Upper lobe of left lung (tissue), 6 donors: ENCODE results near the gene GGT7. TPM values are rescaled to one million over a fixed set of nuclear protein-coding genes. Genes with fewer than 3 reads are reported as not detected.

Source experiments
- ATAC-seq, 2 donors: fragments of 200-7000 bp; cut with Tn5 transposase; one replicate each; pipeline ENCODE4 v1.9.1; 2022; ENCODE audit warnings: mild to moderate bottlenecking in 2 of 2, moderate library complexity in 2 of 2; ENCODE audit not compliant: low FRiP score in 2 of 2
- DNase-seq, 2 donors: peaks; one replicate each; pipeline ENCODE4 v3.0.0-alpha.2; 2019 to 2020
- H3K27ac ChIP-seq, 4 donors: fragments of 200-600 bp; sonication (generic); one replicate each; pipeline ENCODE4 v1.5.1; 2016 to 2019
- H3K27me3 ChIP-seq, 4 donors: fragments of 200-600 bp; sonication (generic); one replicate each; pipeline ENCODE4 v1.5.1; 2017 to 2019
- H3K36me3 ChIP-seq, 4 donors: fragments of 200-600 bp; sonication (generic); one replicate each; pipeline ENCODE4 v1.5.1; 2016 to 2019
- H3K4me1 ChIP-seq, 4 donors: fragments of 200-600 bp; sonication (generic); one replicate each; pipeline ENCODE4 v1.5.1; 2018 to 2019
- H3K4me3 ChIP-seq, 4 donors: fragments of 200-600 bp; sonication (generic); one replicate each; pipeline ENCODE4 v1.5.1; 2017 to 2019; ENCODE audit warnings: mild to moderate bottlenecking in 2 of 4, moderate library complexity in 1 of 4
- H3K9me3 ChIP-seq, 4 donors: fragments of 200-600 bp; sonication (generic); one replicate each; pipeline ENCODE4 v1.5.1; 2018 to 2019
- EP300 ChIP-seq, 4 donors: sonication (generic); formaldehyde crosslinking; IDR thresholded peaks; one replicate each; pipeline ENCODE4 v1.5.1; 2017; ENCODE audit warnings: antibody characterized with exemption in 4 of 4, control low read depth in 2 of 4
- POLR2A ChIP-seq, 4 donors: fragments of 450-650 bp; IDR thresholded peaks; one replicate each; pipeline ENCODE4 v1.5.1; 2016 to 2017; ENCODE audit warnings: antibody characterized with exemption in 4 of 4, mild to moderate bottlenecking in 2 of 4
- POLR2AphosphoS5 ChIP-seq, 2 donors: sonication (generic); formaldehyde crosslinking; IDR thresholded peaks; one replicate each; pipeline ENCODE4 v1.5.1; 2017; ENCODE audit warnings: antibody characterized with exemption in 2 of 2
- WGBS, 2 donors: methylation state at CpG; one replicate each; pipeline ENCODE4 v1.1.5; 2017 to 2018; 5-methylcytosine and 5-hydroxymethylcytosine counted together
- total RNA-seq, 6 donors: library from RNA; depleted of rRNA in 4 of 6; stranded (reverse); fragments of >200 nt in 4 of 6; gene quantifications; one replicate each; pipeline versions ENCODE4 v1.1.0 to v1.2.1, GENCODE V29; 2016 to 2021
- TF ChIP-seq, protein P1 (sequence below), 6 experiments: fragments of 450-650 bp in 4 of 6; fragments of 200-600 bp in 2 of 6; sonication (generic) in 2 of 6; IDR thresholded peaks; one replicate each; pipeline ENCODE4 v1.5.1; 2016 to 2019; ENCODE audit warnings: antibody characterized with exemption in 6 of 6
- donor health status: DM: no; HTN: no; CAD: no; lungs with moderate emphysema.
- donor health status: DM: no; HTN: yes; CAD: no; lungs with severe emphysema.

Gene GGT7
- total RNA-seq, 6 donors from 2014 or later, result 12.9 to 49.2 (median 25.1) TPM

DNA sequence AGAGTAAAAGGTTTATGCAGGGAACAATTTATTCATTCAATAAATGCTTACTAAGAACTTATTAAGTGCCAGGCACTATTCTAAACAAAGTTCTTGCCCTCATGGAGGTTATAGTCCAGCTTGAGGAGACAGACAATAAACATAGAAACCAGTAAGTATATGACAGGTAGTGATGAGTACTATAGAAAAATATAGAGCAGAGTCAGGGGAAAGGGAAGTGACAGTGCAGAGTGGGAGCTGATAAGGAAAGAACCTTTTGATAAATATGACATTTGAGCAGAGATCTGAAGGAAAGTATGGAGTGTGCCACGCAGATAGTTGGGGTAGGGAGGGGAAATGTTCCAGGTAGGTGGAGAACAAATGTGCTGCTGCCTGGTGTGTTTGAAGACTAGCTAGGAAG is 15.8 kb upstream of the GGT7 start:
- Histone ChIP-seq H3K4me1 (peaks cover 11 to 49% (median 27%) of the 10 kb centered on the region in 4 donors), H3K27me3 (no peaks in the 10 kb centered on the region), H3K9me3 (no peaks in the 10 kb centered on the region), H3K4me3 (no peak overlapping the region), H3K36me3 (peaks cover 0 to 22% (median 16%) of the 10 kb centered on the region in 4 donors), H3K27ac (no peak overlapping the region)
- TF ChIP-seq EP300 (IDR thresholded peaks at IDR 0.05) (no peak), POLR2AphosphoS5 (IDR thresholded peaks at IDR 0.05) (no peak), POLR2A (IDR thresholded peaks at IDR 0.05) (no peak)
- TF ChIP-seq, protein P1, sequence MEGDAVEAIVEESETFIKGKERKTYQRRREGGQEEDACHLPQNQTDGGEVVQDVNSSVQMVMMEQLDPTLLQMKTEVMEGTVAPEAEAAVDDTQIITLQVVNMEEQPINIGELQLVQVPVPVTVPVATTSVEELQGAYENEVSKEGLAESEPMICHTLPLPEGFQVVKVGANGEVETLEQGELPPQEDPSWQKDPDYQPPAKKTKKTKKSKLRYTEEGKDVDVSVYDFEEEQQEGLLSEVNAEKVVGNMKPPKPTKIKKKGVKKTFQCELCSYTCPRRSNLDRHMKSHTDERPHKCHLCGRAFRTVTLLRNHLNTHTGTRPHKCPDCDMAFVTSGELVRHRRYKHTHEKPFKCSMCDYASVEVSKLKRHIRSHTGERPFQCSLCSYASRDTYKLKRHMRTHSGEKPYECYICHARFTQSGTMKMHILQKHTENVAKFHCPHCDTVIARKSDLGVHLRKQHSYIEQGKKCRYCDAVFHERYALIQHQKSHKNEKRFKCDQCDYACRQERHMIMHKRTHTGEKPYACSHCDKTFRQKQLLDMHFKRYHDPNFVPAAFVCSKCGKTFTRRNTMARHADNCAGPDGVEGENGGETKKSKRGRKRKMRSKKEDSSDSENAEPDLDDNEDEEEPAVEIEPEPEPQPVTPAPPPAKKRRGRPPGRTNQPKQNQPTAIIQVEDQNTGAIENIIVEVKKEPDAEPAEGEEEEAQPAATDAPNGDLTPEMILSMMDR (IDR thresholded peaks at IDR 0.05), result no peak
- no peak for ATAC-seq
- no peak for DNase-seq
- 63 to 71% methylated on average over 1 of the region's 1 CpG for WGBS, 2 donors

DNA sequence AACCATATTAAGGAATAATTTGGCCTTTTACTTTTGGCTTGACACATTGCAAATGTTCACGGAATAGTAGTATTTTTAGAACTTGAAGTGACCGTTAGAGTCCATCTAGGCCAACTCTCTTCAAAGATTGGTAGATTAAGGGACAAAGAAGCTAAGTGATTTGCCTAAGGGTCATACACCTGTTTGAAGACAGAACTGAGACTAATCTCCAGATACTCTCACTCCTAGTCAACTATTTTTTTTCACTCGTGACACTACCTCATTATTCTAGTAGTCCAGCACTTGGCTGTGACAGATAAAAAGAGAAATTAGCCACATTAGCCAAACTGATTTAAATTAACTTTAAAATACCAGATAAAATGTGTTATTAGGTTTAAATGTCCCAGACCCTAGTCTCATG is 14.4 kb upstream of the GGT7 start:
- H3K4me1 ChIP-seq, result peaks cover 11 to 56% (median 27%) of the 10 kb centered on the region in 4 donors
- DNase-seq, result no peak
- no peaks in the 10 kb centered on the region for H3K27me3 ChIP-seq
- WGBS, 2 donors, result 40 to 43% methylated on average over 3 of the region's 3 CpGs
- no peaks in the 10 kb centered on the region for H3K9me3 ChIP-seq
- no peak overlapping the region for H3K4me3 ChIP-seq
- peaks cover 0 to 30% (median 20%) of the 10 kb centered on the region in 4 donors for H3K36me3 ChIP-seq
- TF ChIP-seq, protein P1 (IDR thresholded peaks at IDR 0.05), result no peak
- TF ChIP-seq EP300 (IDR thresholded peaks at IDR 0.05) (no peak), POLR2A (IDR thresholded peaks at IDR 0.05) (no peak), POLR2AphosphoS5 (IDR thresholded peaks at IDR 0.05) (no peak)
- ATAC-seq, result no peak
- H3K27ac ChIP-seq, result no peak overlapping the region

DNA sequence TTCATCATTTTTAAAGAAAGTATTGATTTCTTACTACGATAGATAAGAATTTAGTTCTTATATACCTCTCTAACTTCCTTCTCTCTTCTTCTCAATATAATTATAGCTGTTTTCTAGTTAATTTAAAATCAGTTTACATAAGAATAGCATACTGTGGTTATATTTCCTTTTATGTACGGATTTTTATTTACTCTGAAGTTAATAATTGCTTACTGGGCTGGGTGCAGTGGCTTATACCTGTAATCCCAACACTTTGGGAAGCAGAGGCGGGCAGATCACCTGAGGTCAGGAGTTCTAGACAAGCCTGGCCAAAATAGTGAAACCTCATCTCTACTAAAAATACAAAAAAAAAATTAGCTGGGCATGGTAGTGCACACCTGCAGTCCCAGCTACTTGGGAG is 13.5 kb upstream of the GGT7 start:
- Histone ChIP-seq H3K4me1 (peaks cover 5 to 47% (median 22%) of the 10 kb centered on the region in 4 donors), H3K27me3 (no peaks in the 10 kb centered on the region), H3K4me3 (no peak overlapping the region), H3K9me3 (no peaks in the 10 kb centered on the region), H3K36me3 (peaks cover 0 to 30% (median 20%) of the 10 kb centered on the region in 4 donors), H3K27ac (no peak overlapping the region)
- TF ChIP-seq POLR2A (IDR thresholded peaks at IDR 0.05) (no peak), POLR2AphosphoS5 (IDR thresholded peaks at IDR 0.05) (no peak), EP300 (IDR thresholded peaks at IDR 0.05) (no peak)
- TF ChIP-seq, protein P1 (IDR thresholded peaks at IDR 0.05), result no peak
- no peak for DNase-seq
- no peak for ATAC-seq
- WGBS, 2 donors, result 73 to 85% methylated on average over 3 of the region's 3 CpGs

DNA sequence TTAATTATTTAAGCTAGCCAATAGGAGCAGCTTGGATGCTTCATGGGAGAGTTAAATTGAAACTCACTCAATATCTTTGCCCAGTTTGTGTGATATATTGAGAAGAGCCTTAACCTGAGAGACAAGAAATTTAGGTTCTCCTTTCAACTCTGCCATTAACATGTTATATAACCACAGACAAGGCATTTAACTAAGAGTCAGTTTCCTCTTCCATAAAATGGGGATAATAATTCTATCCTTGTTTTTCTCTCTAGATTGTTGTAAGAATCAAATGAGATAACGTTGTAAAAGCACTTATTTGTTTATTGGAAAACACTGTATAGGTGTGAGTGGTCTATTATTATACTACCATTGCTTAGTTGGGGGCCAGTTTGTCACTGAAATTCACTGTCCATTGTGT is 11.6 kb upstream of the GGT7 start:
- Histone ChIP-seq H3K4me3 (no peak overlapping the region), H3K4me1 (peaks cover 10 to 46% (median 29%) of the 10 kb centered on the region in 4 donors), H3K27ac (peak overlapping the region in 2 of 4 donors; percentile 33 to 64), H3K27me3 (no peaks in the 10 kb centered on the region), H3K9me3 (no peaks in the 10 kb centered on the region), H3K36me3 (peaks cover 0 to 30% (median 20%) of the 10 kb centered on the region in 4 donors)
- ATAC-seq (no peak), DNase-seq (no peak)
- WGBS, 2 donors, result 76 to 81% methylated on average over 1 of the region's 1 CpG
- no peak for TF ChIP-seq POLR2AphosphoS5 (IDR thresholded peaks at IDR 0.05)
- TF ChIP-seq POLR2A (IDR thresholded peaks at IDR 0.05), result no peak
- no peak for TF ChIP-seq EP300 (IDR thresholded peaks at IDR 0.05)
- TF ChIP-seq, protein P1 (IDR thresholded peaks at IDR 0.05), result no peak

DNA sequence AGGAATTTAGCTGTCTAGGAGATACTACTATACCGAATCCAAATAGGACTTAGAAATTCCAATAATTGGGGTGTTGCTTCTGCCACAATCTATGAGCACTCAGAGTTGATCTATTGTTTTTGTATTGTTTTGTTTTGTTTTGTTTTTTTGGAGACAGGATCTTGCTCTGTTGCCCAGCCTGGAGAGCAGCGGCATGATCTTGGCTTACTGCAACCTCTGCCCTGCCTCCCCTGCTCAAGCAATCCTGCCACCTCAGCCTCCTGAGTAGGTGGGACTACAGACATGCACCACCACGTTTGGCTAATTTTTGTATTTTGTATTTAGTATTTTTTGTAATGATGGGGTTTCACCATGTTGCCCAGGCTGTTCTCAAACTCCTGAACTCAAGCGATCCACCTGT is 11.2 kb upstream of the GGT7 start:
- Histone ChIP-seq H3K4me1 (peaks cover 10 to 46% (median 31%) of the 10 kb centered on the region in 4 donors), H3K9me3 (no peaks in the 10 kb centered on the region), H3K27ac (peak overlapping the region in 3 of 4 donors; percentile 31 to 64 (median 33)), H3K4me3 (no peak overlapping the region), H3K27me3 (no peaks in the 10 kb centered on the region), H3K36me3 (peaks cover 0 to 30% (median 20%) of the 10 kb centered on the region in 4 donors)
- TF ChIP-seq POLR2AphosphoS5 (IDR thresholded peaks at IDR 0.05) (no peak), EP300 (IDR thresholded peaks at IDR 0.05) (no peak), POLR2A (IDR thresholded peaks at IDR 0.05) (no peak)
- TF ChIP-seq, protein P1 (IDR thresholded peaks at IDR 0.05), result no peak
- 82 to 88% methylated on average over 4 of the region's 4 CpGs for WGBS, 2 donors
- no peak for ATAC-seq
- no peak for DNase-seq
